Colon (tissue), 2 donors: ENCODE results near the gene LRMDA.

ENCODE experiments used
- FAIRE-seq: peaks from 2 replicates; lab custom pipeline; 2012; peaks lifted over from hg19 to GRCh38; lab: Jason Lieb, UNC
- donor health status: control.
- donor health status: control.

LRMDA gene

GRCh38 chr10:75672111-75672671 lies 240.8 kb downstream of the LRMDA start:
- no peak for FAIRE-seq

GRCh38 chr10:75672842-75673241 lies 241.4 kb downstream of the LRMDA start:
- FAIRE-seq, result no peak

GRCh38 chr10:75677541-75677940 lies 246.1 kb downstream of the LRMDA start:
- no peak for FAIRE-seq

- FAIRE-seq, result no peak
Observed at GRCh38 chr10:75678527-75678926, 247.1 kb downstream of the LRMDA start.

- FAIRE-seq, result no peak
Observed at GRCh38 chr10:75679536-75679935, 248.1 kb downstream of the LRMDA start.

GRCh38 chr10:75681334-75681733 lies 249.9 kb downstream of the LRMDA start:
- FAIRE-seq, result no peak

- FAIRE-seq, result no peak
Observed at GRCh38 chr10:75682649-75683557, 251.5 kb downstream of the LRMDA start.

- no peak for FAIRE-seq
Observed at GRCh38 chr10:75685187-75685586, 253.8 kb downstream of the LRMDA start.

- no peak for FAIRE-seq
Observed at GRCh38 chr10:75688506-75689300, 257.3 kb downstream of the LRMDA start.

GRCh38 chr10:75693489-75693888 lies 262.1 kb downstream of the LRMDA start:
- no peak for FAIRE-seq

GRCh38 chr10:75694269-75694668 lies 262.8 kb downstream of the LRMDA start:
- no peak for FAIRE-seq

GRCh38 chr10:75694790-75695189 lies 263.4 kb downstream of the LRMDA start:
- FAIRE-seq, result no peak

GRCh38 chr10:75695994-75696393 lies 264.6 kb downstream of the LRMDA start:
- FAIRE-seq, result no peak

- FAIRE-seq, result no peak
Observed at GRCh38 chr10:75696536-75696935, 265.1 kb downstream of the LRMDA start.

GRCh38 chr10:75703191-75703854 lies 271.9 kb downstream of the LRMDA start:
- FAIRE-seq, result no peak

GRCh38 chr10:75705426-75705825 lies 274.0 kb downstream of the LRMDA start:
- no peak for FAIRE-seq

GRCh38 chr10:75707080-75707840 lies 275.8 kb downstream of the LRMDA start:
- FAIRE-seq, result no peak

- FAIRE-seq, result no peak
Observed at GRCh38 chr10:75708060-75708459, 276.6 kb downstream of the LRMDA start.

- no peak for FAIRE-seq
Observed at GRCh38 chr10:75709245-75709644, 277.8 kb downstream of the LRMDA start.

GRCh38 chr10:75709811-75710210 lies 278.4 kb downstream of the LRMDA start:
- FAIRE-seq, result no peak

GRCh38 chr10:75712242-75712880 lies 280.9 kb downstream of the LRMDA start:
- no peak for FAIRE-seq
